Bronchial epithelial cell (primary cell): ENCODE data around the gene TSR1. TPM values are rescaled to one million over a fixed set of nuclear protein-coding genes. Genes with fewer than 3 reads are reported as not detected.

Experiments
- DNase-seq: peaks from one replicate; pipeline ENCODE4 v3.0.0-alpha.2; 2010; ENCODE audit warnings: low read depth
- FAIRE-seq: peaks from 2 replicates; lab custom pipeline; 2011; peaks lifted over from hg19 to GRCh38; lab: Jason Lieb, UNC
- H3K27me3 ChIP-seq: 2 replicates; pipeline ENCODE4 v1.5.1; 2011; ENCODE audit warnings: low read length; ENCODE audit not compliant: control insufficient read depth, insufficient read depth
- H3K36me3 ChIP-seq: 2 replicates; pipeline ENCODE4 v1.5.1; 2011; ENCODE audit warnings: low read length; ENCODE audit not compliant: control insufficient read depth, insufficient read depth
- H3K4me3 ChIP-seq: 2 replicates; pipeline ENCODE4 v1.5.1; 2011; ENCODE audit warnings: mild to moderate bottlenecking, low read depth, low read length, control low read depth
- total RNA-seq: library from RNA; depleted of rRNA; stranded (reverse); fragments of >200 nt; gene quantifications from 2 replicates; pipeline ENCODE4 v1.2.1, GENCODE V29; 2014
- TF ChIP-seq, protein P1 (sequence below): IDR thresholded peaks from 2 replicates; pipeline ENCODE4 v1.5.1; 2011; ENCODE audit warnings: mild to moderate bottlenecking, moderate library complexity, low read length, control low read depth, inconsistent platforms; ENCODE audit not compliant: insufficient read depth, severe bottlenecking

TSR1 gene
- total RNA-seq, 1 donor from 2014 or later = 72.1 TPM

DNA sequence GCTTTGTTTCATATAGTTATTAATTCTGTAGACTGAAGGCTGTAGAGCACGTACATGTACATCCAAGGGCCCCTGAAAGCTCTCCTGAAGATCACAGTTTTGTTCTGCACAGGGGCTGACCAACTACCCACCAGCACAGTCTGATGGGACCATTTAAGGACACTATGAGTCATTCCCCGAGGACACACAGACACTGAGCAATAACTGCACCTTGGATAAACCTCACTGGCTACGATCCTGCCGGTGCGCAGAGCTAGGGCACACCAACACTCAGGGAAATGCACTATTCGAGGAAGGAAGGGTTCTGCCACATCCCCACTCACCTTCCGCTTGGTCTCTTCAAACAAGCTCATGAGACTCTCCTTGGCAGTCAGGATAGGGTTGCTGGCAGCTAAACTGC is 53.0 kb downstream of the TSR1 start:
- DNase-seq (no peak), FAIRE-seq (no peak)
- H3K36me3 ChIP-seq = peaks cover 15% of the 10 kb centered on the region
- H3K4me3 ChIP-seq = no peak overlapping the region
- no peaks in the 10 kb centered on the region for H3K27me3 ChIP-seq
- TF ChIP-seq, protein P1, sequence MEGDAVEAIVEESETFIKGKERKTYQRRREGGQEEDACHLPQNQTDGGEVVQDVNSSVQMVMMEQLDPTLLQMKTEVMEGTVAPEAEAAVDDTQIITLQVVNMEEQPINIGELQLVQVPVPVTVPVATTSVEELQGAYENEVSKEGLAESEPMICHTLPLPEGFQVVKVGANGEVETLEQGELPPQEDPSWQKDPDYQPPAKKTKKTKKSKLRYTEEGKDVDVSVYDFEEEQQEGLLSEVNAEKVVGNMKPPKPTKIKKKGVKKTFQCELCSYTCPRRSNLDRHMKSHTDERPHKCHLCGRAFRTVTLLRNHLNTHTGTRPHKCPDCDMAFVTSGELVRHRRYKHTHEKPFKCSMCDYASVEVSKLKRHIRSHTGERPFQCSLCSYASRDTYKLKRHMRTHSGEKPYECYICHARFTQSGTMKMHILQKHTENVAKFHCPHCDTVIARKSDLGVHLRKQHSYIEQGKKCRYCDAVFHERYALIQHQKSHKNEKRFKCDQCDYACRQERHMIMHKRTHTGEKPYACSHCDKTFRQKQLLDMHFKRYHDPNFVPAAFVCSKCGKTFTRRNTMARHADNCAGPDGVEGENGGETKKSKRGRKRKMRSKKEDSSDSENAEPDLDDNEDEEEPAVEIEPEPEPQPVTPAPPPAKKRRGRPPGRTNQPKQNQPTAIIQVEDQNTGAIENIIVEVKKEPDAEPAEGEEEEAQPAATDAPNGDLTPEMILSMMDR = no peak

DNA sequence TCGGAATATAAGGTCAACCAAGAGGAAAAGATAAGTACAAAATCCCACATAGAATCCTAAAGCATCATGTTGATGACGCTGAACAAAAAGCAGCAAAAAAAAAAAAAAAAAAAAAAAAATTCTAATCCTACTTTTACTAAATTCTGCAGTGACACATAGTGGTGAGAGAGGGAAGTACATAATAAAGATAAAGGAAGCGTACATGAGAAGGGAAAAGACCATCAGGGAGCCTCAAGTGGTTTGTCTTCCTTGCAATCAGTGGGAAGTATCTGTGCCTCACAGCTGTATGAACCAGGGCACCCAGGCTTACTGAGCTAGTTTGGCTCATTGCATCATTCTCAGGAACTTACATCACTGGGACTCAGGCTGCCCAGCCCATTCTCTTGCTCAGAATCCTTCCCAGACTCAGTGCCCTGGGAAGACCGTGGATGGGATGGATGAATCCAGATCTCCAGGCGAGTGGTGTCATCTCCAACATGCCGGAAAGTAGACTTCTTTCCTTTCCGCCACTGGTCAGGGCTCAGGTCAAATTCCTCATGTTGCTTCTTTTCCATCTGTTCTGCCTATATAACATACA is 53.9 kb downstream of the TSR1 start:
- DNase-seq = peak; percentile 67
- TF ChIP-seq, protein P1 = peak; percentile 20
- Histone ChIP-seq H3K27me3 (no peaks in the 10 kb centered on the region), H3K4me3 (no peak overlapping the region), H3K36me3 (peaks cover 15% of the 10 kb centered on the region)
- peak; percentile 28 for FAIRE-seq

DNA sequence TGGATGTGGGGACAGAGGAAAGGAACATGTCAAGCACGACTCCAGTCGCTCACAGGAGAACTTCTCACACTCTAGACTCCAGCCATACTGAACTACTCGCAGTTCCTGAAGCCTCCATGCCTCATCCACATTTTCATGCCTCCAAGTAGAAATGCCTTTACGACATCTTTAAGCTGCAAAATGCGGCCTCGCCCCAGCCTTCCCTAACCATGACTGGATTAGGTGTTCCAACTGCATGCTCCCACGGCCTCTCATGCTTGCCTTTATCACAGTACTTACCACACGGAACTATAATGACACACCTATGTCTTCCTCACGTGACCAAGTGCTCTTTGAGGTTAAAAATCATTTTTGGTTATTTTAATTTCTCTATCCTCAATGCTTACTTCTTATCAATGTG is 56.5 kb downstream of the TSR1 start:
- FAIRE-seq = peak; percentile 76
- TF ChIP-seq, protein P1 = no peak
- DNase-seq = no peak
- Histone ChIP-seq H3K27me3 (no peaks in the 10 kb centered on the region), H3K36me3 (peaks cover 13% of the 10 kb centered on the region), H3K4me3 (no peak overlapping the region)

DNA sequence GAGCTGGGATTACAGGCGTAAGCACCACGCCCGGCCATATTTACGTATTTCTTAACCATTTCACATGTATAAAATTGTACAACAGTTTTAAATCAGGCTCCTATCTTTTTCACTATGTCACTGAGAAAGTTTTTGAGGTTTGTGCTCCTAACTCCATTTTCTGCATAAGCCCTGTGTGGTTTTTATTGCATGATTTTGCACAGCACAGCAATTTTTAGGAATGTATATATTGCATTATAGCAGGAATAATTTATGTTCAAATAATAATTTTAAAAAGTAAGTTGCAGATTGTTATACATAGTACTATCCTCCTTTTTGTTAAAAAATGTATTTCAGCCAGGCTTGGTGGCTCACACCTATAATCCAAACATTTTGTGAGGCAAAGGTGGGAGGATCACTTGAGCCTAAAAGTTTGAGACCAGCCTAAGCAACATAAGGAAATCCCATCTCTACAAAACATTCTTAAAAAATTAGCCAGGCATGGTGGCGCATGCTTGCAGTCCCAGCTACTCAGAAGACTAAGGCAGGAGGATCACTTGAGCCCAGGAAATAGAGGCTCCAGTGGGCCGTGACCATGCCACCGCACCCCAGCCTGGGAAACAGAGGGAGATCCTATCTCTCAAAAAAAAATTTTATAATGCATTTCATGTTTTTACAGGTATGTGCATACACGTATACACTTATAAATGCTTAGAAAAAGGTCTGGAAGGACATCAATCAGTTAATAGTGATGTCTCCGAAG is 58.7 kb downstream of the TSR1 start:
- Histone ChIP-seq H3K4me3 (no peak overlapping the region), H3K27me3 (no peaks in the 10 kb centered on the region), H3K36me3 (peaks cover 13% of the 10 kb centered on the region)
- DNase-seq = no peak
- no peak for FAIRE-seq
- TF ChIP-seq, protein P1 = no peak

DNA sequence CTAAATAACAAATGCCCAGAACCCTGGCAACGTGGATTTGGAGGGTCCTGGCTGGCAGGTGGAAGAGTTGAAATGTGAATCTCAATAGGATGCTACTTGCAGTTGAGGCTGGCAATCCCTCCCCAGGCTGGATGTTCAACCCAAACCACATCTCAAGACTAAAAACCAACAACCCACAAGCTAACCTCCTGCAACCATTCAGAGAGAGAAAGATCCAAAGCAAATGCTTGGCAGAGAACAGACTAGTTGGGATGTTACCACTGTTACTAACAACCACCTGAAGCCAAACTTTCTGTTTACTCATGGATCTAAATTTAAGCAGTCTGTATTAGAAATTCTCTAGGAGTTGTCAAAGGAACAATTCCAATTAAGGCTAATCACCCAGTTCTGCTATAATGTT is 60.5 kb downstream of the TSR1 start:
- TF ChIP-seq, protein P1 = no peak
- Histone ChIP-seq H3K4me3 (no peak overlapping the region), H3K27me3 (no peaks in the 10 kb centered on the region), H3K36me3 (peaks cover 6% of the 10 kb centered on the region)
- FAIRE-seq = no peak
- no peak for DNase-seq
